ENCODE data around the gene ARSJ.

ARSJ gene

DNA sequence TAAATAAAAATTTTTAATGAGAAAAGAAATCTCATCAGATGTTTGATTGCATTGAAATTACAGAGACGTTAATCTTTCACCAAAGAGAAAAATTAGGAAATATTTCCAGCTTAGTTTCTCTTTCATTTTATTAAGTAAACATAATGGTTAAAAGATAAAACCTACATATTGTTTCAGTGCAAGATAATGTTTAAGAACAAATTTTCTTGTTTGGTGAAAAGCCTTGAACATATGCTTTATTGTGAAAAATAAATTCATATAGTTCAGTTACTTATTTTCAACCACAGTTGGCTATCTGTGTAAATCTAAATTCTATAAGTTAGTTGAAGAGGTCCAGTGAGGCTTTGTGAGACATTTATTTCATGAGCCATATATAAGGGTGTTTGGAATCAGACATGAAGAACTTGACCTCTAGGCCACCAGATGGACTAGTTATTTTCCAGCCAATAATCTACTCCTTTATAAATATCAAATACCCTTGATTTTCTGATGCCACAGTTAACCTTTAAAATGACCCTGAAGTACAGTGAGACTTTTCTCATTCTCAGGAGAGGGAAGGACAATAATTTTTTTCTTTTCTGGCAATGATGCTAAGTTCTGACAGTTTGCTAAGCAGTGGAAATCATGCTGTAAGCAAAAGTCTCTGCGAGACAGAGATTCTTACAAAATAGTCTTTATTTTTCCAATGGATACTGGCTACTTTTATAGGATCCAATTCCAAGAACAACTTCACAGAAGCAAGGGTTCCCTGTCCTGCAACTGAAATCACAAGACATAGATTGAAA lies 2.5 kb downstream of the ARSJ start:
- H3K36me3 ChIP-seq (ENCODE audit: control insufficient read depth in 4 of 4, insufficient read depth in 4 of 4, low read length in 3 of 4), result no peaks in the 10 kb centered on the region
- no peak for DNase-seq
- H3K27me3 ChIP-seq (replicated peaks in 2 of 5; ENCODE audit: control insufficient read depth in 4 of 5, insufficient read depth in 5 of 5, low read length in 4 of 5), result peaks cover 12 to 40% (median 16%) of the 10 kb centered on the region in 5 experiments
- peaks cover 0 to 2% (median 0%) of the 10 kb centered on the region in 5 experiments for H3K9me3 ChIP-seq (ENCODE audit: control extremely low read depth in 1 of 5, control insufficient read depth in 4 of 5, insufficient read depth in 2 of 5, low read depth in 1 of 5, low read length in 4 of 5)
- no peak overlapping the region for H3K27ac ChIP-seq (ENCODE audit: insufficient read depth in 1 of 2, low read depth in 1 of 2, low read length in 2 of 2, poor library complexity in 1 of 2, severe bottlenecking in 2 of 2)
- no peak overlapping the region for H3K4me3 ChIP-seq (ENCODE audit: control insufficient read depth in 1 of 7, extremely low read depth in 1 of 7, insufficient read depth in 4 of 7, low read depth in 2 of 7, low read length in 6 of 7)
- H3K4me1 ChIP-seq (ENCODE audit: control extremely low read depth in 1 of 4, control insufficient read depth in 4 of 4, insufficient read depth in 4 of 4, low read length in 3 of 4), result peaks cover 0 to 15% (median 14%) of the 10 kb centered on the region in 4 experiments
- ChIA-PET CTCF (no interaction called here), POLR2A (no interaction called here)
- no CpG with 5 or more reads among the region's 2 CpGs for WGBS (ENCODE audit: insufficient coverage)

DNA sequence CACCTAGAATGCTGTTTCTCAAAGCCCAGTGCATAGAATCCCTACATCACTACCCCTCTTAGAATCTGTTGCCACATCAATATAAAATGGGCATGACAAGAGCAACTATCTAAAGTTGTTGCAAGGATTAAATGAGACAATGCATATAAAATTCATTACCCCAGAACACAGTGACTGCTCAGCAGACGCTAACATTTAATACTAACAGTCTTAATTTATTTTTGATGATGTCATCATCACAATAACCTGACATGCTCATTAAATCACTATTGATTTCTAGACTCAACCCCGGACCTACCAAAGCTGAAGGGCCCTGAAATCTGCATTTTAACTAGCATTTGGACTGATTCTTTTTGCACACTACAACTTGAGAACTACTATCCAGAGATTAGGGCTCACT lies 3.9 kb downstream of the ARSJ start:
- CTCF ChIA-PET, result no interaction called here
- no peak for DNase-seq
- POLR2A ChIA-PET, result no interaction called here
- H3K27ac ChIP-seq (ENCODE audit: insufficient read depth in 1 of 2, low read depth in 1 of 2, low read length in 2 of 2, poor library complexity in 1 of 2, severe bottlenecking in 2 of 2), result no peak overlapping the region
- no peaks in the 10 kb centered on the region for H3K36me3 ChIP-seq (ENCODE audit: control insufficient read depth in 4 of 4, insufficient read depth in 4 of 4, low read length in 3 of 4)
- no peak overlapping the region for H3K4me3 ChIP-seq (ENCODE audit: control insufficient read depth in 1 of 7, extremely low read depth in 1 of 7, insufficient read depth in 4 of 7, low read depth in 2 of 7, low read length in 6 of 7)
- peaks cover 0 to 2% (median 0%) of the 10 kb centered on the region in 5 experiments for H3K9me3 ChIP-seq (ENCODE audit: control extremely low read depth in 1 of 5, control insufficient read depth in 4 of 5, insufficient read depth in 2 of 5, low read depth in 1 of 5, low read length in 4 of 5)
- H3K4me1 ChIP-seq (ENCODE audit: control extremely low read depth in 1 of 4, control insufficient read depth in 4 of 4, insufficient read depth in 4 of 4, low read length in 3 of 4), result peaks cover 0 to 15% (median 14%) of the 10 kb centered on the region in 4 experiments
- H3K27me3 ChIP-seq (replicated peaks in 2 of 5; ENCODE audit: control insufficient read depth in 4 of 5, insufficient read depth in 5 of 5, low read length in 4 of 5), result peaks cover 8 to 32% (median 13%) of the 10 kb centered on the region in 5 experiments
- WGBS (ENCODE audit: insufficient coverage), result 85% methylated on average over 2 of the region's 2 CpGs

DNA sequence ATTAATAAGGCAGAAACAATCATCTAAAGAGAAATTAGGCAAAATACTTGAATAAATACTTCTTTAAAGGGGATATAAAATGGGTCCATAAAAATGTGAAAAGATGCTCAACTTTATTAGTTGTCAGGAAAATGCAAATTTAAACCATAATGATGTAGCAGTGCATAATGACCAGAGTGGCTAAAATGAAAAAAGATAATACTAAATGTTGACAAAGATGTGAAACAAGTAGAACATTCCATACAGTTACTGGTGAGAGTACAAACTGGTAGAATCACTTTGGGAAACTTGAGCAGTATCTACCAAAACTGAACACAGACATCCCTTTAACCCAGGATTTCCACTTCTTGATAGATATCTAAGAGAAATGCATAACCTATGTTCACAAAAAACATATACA lies 5.0 kb downstream of the ARSJ start:
- H3K4me1 ChIP-seq (ENCODE audit: control extremely low read depth in 1 of 4, control insufficient read depth in 4 of 4, insufficient read depth in 4 of 4, low read length in 3 of 4), result peaks cover 0 to 6% (median 6%) of the 10 kb centered on the region in 4 experiments
- POLR2A ChIA-PET, result no interaction called here
- CTCF ChIA-PET, result no interaction called here
- no peak overlapping the region for H3K4me3 ChIP-seq (ENCODE audit: control insufficient read depth in 1 of 7, extremely low read depth in 1 of 7, insufficient read depth in 4 of 7, low read depth in 2 of 7, low read length in 6 of 7)
- H3K27me3 ChIP-seq (replicated peaks in 2 of 5; ENCODE audit: control insufficient read depth in 4 of 5, insufficient read depth in 5 of 5, low read length in 4 of 5), result peaks cover 3 to 20% (median 8%) of the 10 kb centered on the region in 5 experiments
- DNase-seq, result no peak
- peaks cover 0 to 2% (median 0%) of the 10 kb centered on the region in 5 experiments for H3K9me3 ChIP-seq (ENCODE audit: control extremely low read depth in 1 of 5, control insufficient read depth in 4 of 5, insufficient read depth in 2 of 5, low read depth in 1 of 5, low read length in 4 of 5)
- no peak overlapping the region for H3K27ac ChIP-seq (ENCODE audit: insufficient read depth in 1 of 2, low read depth in 1 of 2, low read length in 2 of 2, poor library complexity in 1 of 2, severe bottlenecking in 2 of 2)
- H3K36me3 ChIP-seq (ENCODE audit: control insufficient read depth in 4 of 4, insufficient read depth in 4 of 4, low read length in 3 of 4), result no peaks in the 10 kb centered on the region

DNA sequence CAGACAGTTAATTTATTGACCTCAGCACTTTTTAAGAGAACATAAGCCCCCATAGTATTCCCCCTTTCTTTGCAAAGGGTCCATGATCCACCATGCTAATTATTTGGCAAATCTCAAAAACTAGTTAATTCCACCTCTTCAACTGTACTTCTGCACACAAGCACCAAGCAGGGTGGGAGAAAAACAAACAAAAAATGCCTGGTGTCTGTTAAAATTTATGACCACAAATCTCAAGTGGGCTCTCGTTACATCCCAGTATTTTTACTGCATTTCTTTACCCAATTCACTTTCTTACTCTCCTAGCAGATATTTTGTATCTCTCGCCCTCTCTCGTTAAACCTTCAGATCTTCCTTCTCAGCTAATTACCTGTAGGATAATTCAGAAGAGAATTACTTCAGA lies 6.1 kb downstream of the ARSJ start:
- DNase-seq, result no peak
- Histone ChIP-seq H3K27me3 (replicated peaks in 2 of 5; ENCODE audit: control insufficient read depth in 4 of 5, insufficient read depth in 5 of 5, low read length in 4 of 5) (peaks cover under 1 to 9% (median 3%) of the 10 kb centered on the region in 5 experiments), H3K4me1 (ENCODE audit: control extremely low read depth in 1 of 4, control insufficient read depth in 4 of 4, insufficient read depth in 4 of 4, low read length in 3 of 4) (no peaks in the 10 kb centered on the region), H3K9me3 (ENCODE audit: control extremely low read depth in 1 of 5, control insufficient read depth in 4 of 5, insufficient read depth in 2 of 5, low read depth in 1 of 5, low read length in 4 of 5) (peaks cover 0 to 2% (median 0%) of the 10 kb centered on the region in 5 experiments), H3K27ac (ENCODE audit: insufficient read depth in 1 of 2, low read depth in 1 of 2, low read length in 2 of 2, poor library complexity in 1 of 2, severe bottlenecking in 2 of 2) (no peak overlapping the region), H3K36me3 (ENCODE audit: control insufficient read depth in 4 of 4, insufficient read depth in 4 of 4, low read length in 3 of 4) (no peaks in the 10 kb centered on the region), H3K4me3 (ENCODE audit: control insufficient read depth in 1 of 7, extremely low read depth in 1 of 7, insufficient read depth in 4 of 7, low read depth in 2 of 7, low read length in 6 of 7) (no peak overlapping the region)
- 100% methylated on average over 3 of the region's 3 CpGs for WGBS (ENCODE audit: insufficient coverage)
- ChIA-PET CTCF (no interaction called here), POLR2A (no interaction called here)

DNA sequence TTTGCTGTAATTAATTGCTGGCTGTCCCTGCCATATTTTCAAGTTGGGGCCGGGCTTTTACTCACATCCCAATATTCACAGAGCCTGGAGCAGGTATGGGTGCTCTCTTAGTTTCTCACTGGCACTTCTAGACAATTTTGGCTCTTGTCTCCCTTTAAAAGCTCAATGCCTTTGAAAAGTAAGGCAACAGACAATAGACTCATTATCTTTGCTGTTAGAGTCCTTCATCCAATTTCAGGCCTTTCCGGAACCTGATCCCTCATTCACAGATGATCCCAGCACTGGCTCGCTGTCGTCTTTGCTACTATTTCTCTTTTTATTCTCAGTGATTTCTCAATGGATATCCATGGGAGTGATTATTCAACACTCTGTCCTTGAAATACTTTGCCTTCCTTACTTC lies 6.7 kb downstream of the ARSJ start:
- peaks cover 0 to 8% (median 3%) of the 10 kb centered on the region in 5 experiments for H3K27me3 ChIP-seq (replicated peaks in 2 of 5; ENCODE audit: control insufficient read depth in 4 of 5, insufficient read depth in 5 of 5, low read length in 4 of 5)
- no peaks in the 10 kb centered on the region for H3K4me1 ChIP-seq (ENCODE audit: control extremely low read depth in 1 of 4, control insufficient read depth in 4 of 4, insufficient read depth in 4 of 4, low read length in 3 of 4)
- ChIA-PET CTCF (no interaction called here), POLR2A (no interaction called here)
- H3K27ac ChIP-seq (ENCODE audit: insufficient read depth in 1 of 2, low read depth in 1 of 2, low read length in 2 of 2, poor library complexity in 1 of 2, severe bottlenecking in 2 of 2), result no peak overlapping the region
- WGBS (ENCODE audit: insufficient coverage), result 100% methylated on average over 3 of the region's 4 CpGs
- H3K4me3 ChIP-seq (ENCODE audit: control insufficient read depth in 1 of 7, extremely low read depth in 1 of 7, insufficient read depth in 4 of 7, low read depth in 2 of 7, low read length in 6 of 7), result no peak overlapping the region
- peaks cover 0 to 2% (median 0%) of the 10 kb centered on the region in 5 experiments for H3K9me3 ChIP-seq (ENCODE audit: control extremely low read depth in 1 of 5, control insufficient read depth in 4 of 5, insufficient read depth in 2 of 5, low read depth in 1 of 5, low read length in 4 of 5)
- no peak for DNase-seq
- no peaks in the 10 kb centered on the region for H3K36me3 ChIP-seq (ENCODE audit: control insufficient read depth in 4 of 4, insufficient read depth in 4 of 4, low read length in 3 of 4)

DNA sequence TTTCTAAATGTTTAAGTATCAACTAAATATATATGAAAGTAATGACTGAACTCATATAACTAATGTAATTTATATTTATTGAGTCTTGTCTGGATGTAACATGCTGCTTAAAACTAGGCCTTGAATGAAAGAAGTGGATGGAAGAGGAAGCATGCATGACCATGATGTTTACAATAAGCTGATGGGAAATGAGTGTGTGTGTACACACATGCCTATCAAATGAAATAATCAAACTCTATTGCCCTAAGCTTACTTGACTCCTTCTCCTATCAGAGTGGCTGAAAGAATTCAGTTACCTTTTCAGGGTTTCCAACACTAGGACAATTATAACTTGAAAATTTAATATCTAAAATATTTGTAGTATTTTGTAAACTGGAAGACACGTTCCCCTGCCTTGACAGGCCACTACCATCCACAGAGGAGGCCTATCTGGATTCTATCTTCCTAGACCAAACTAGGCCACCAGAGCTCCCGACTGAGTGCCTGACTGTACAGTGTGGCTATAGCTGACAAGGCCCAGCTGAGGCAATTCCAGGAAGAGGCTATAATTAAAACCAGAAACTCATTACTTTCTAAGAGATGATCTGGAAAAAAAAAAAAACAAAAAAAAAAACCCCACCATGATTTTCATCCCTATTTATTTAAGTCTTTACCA lies 7.6 kb downstream of the ARSJ start:
- peaks cover 0 to 3% (median 0%) of the 10 kb centered on the region in 5 experiments for H3K27me3 ChIP-seq (replicated peaks in 2 of 5; ENCODE audit: control insufficient read depth in 4 of 5, insufficient read depth in 5 of 5, low read length in 4 of 5)
- H3K36me3 ChIP-seq (ENCODE audit: control insufficient read depth in 4 of 4, insufficient read depth in 4 of 4, low read length in 3 of 4), result no peaks in the 10 kb centered on the region
- H3K4me1 ChIP-seq (ENCODE audit: control extremely low read depth in 1 of 4, control insufficient read depth in 4 of 4, insufficient read depth in 4 of 4, low read length in 3 of 4), result no peaks in the 10 kb centered on the region
- no peak for DNase-seq
- peaks cover 0 to 2% (median 0%) of the 10 kb centered on the region in 5 experiments for H3K9me3 ChIP-seq (ENCODE audit: control extremely low read depth in 1 of 5, control insufficient read depth in 4 of 5, insufficient read depth in 2 of 5, low read depth in 1 of 5, low read length in 4 of 5)
- CTCF ChIA-PET, result no interaction called here
- POLR2A ChIA-PET, result no interaction called here
- H3K4me3 ChIP-seq (ENCODE audit: control insufficient read depth in 1 of 7, extremely low read depth in 1 of 7, insufficient read depth in 4 of 7, low read depth in 2 of 7, low read length in 6 of 7), result no peak overlapping the region
- WGBS (ENCODE audit: insufficient coverage), result no CpG with 5 or more reads among the region's 2 CpGs
- no peak overlapping the region for H3K27ac ChIP-seq (ENCODE audit: insufficient read depth in 1 of 2, low read depth in 1 of 2, low read length in 2 of 2, poor library complexity in 1 of 2, severe bottlenecking in 2 of 2)

DNA sequence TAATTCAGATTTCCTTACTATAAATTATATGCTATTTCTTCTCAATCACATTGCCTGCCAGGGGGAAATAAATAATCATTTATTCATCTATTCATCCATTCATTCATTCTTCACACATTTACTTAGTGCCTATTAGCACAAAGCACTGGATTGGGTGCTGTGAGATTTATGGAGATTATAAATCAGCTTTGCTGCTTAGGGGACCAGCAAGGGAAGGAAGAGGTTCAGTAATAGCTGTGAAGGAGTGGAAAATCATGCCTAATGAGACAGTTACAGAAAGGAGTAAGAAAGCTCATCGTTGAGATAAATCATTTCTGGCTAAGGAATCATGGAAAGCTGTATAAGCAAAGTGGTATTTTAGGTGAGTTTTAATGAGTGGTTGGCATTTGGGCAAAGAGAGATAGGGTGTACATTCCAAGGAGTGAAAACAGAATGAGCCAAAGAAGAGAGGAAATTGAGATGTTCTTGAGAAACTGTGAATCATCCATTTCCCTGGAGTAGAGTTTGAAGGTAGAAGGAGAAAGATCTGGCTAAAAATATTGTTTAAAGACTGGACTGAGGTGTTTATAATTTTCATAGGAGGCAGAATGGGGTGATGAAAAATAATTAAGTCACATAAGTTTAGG lies 9.6 kb downstream of the ARSJ start:
- Histone ChIP-seq H3K4me3 (ENCODE audit: control insufficient read depth in 1 of 7, extremely low read depth in 1 of 7, insufficient read depth in 4 of 7, low read depth in 2 of 7, low read length in 6 of 7) (no peak overlapping the region), H3K4me1 (ENCODE audit: control extremely low read depth in 1 of 4, control insufficient read depth in 4 of 4, insufficient read depth in 4 of 4, low read length in 3 of 4) (no peaks in the 10 kb centered on the region), H3K27ac (ENCODE audit: insufficient read depth in 1 of 2, low read depth in 1 of 2, low read length in 2 of 2, poor library complexity in 1 of 2, severe bottlenecking in 2 of 2) (no peak overlapping the region), H3K27me3 (replicated peaks in 2 of 5; ENCODE audit: control insufficient read depth in 4 of 5, insufficient read depth in 5 of 5, low read length in 4 of 5) (peaks cover 0 to 3% (median 0%) of the 10 kb centered on the region in 5 experiments), H3K9me3 (ENCODE audit: control extremely low read depth in 1 of 5, control insufficient read depth in 4 of 5, insufficient read depth in 2 of 5, low read depth in 1 of 5, low read length in 4 of 5) (peaks cover 0 to 2% (median 0%) of the 10 kb centered on the region in 5 experiments), H3K36me3 (ENCODE audit: control insufficient read depth in 4 of 4, insufficient read depth in 4 of 4, low read length in 3 of 4) (no peaks in the 10 kb centered on the region)
- no peak for DNase-seq
- ChIA-PET POLR2A (no interaction called here), CTCF (interaction anchor here (1.0 kb wide), 1 partner anchor 415 kb away, joined by 3 read pairs; no protein-coding TSS in a partner anchor)
- 78% methylated on average over 1 of the region's 1 CpG for WGBS (ENCODE audit: insufficient coverage)
